ENCODE data around the gene SPRY1. TPM values are rescaled to one million over a fixed set of nuclear protein-coding genes. Genes with fewer than 3 reads are reported as not detected.

The SPRY1 gene
- polyA plus RNA-seq, 3 donors = 19.2 to 191 (median 77.6) TPM

- no peak overlapping the region for H3K27ac ChIP-seq (ENCODE audit: low read depth, low read length)
- 88 to 93% (median 92%) methylated on average over 5 of the region's 5 CpGs for WGBS, 3 donors
Observed at GRCh38 chr4:123423819-123424218, 27.2 kb downstream of the SPRY1 start.

- 97% methylated on average over 3 of the region's 3 CpGs for WGBS, 3 donors
- no peak overlapping the region for H3K27ac ChIP-seq (ENCODE audit: low read depth, low read length)
Observed at GRCh38 chr4:123427951-123428350, 31.4 kb downstream of the SPRY1 start.

- H3K27ac ChIP-seq (ENCODE audit: low read depth, low read length) = no peak overlapping the region
- WGBS, 3 donors = 91 to 96% (median 96%) methylated on average over 3 of the region's 3 CpGs
Observed at GRCh38 chr4:123430031-123430430, 33.4 kb downstream of the SPRY1 start.

- 61 to 93% (median 92%) methylated on average over 2 of the region's 2 CpGs for WGBS, 3 donors
- H3K27ac ChIP-seq (ENCODE audit: low read depth, low read length) = no peak overlapping the region
Observed at GRCh38 chr4:123430501-123430900, 33.9 kb downstream of the SPRY1 start.

GRCh38 chr4:123433573-123433972, 37.0 kb downstream of the SPRY1 start:
- no peak overlapping the region for H3K27ac ChIP-seq (ENCODE audit: low read depth, low read length)
- WGBS, 3 donors = 90 to 96% (median 91%) methylated on average over 7 of the region's 7 CpGs

GRCh38 chr4:123433976-123434375, 37.4 kb downstream of the SPRY1 start:
- no peak overlapping the region for H3K27ac ChIP-seq (ENCODE audit: low read depth, low read length)
- WGBS, 3 donors = 92 to 98% (median 98%) methylated on average over 9 of the region's 9 CpGs

GRCh38 chr4:123435246-123436113, 38.9 kb downstream of the SPRY1 start:
- WGBS, 3 donors = 95 to 97% (median 96%) methylated on average over 41 to 43 of the region's 43 CpGs
- H3K27ac ChIP-seq (ENCODE audit: low read depth, low read length) = no peak overlapping the region

- no peak overlapping the region for H3K27ac ChIP-seq (ENCODE audit: low read depth, low read length)
- WGBS, 3 donors = 41 to 69% (median 45%) methylated on average over 3 of the region's 3 CpGs
Observed at GRCh38 chr4:123438031-123438430, 41.4 kb downstream of the SPRY1 start.

GRCh38 chr4:123443401-123444289, 47.0 kb downstream of the SPRY1 start:
- 16 to 20% (median 19%) methylated on average over 5 of the region's 5 CpGs for WGBS, 3 donors
- no peak overlapping the region for H3K27ac ChIP-seq (ENCODE audit: low read depth, low read length)

GRCh38 chr4:123444290-123444731, 47.7 kb downstream of the SPRY1 start:
- no peak overlapping the region for H3K27ac ChIP-seq (ENCODE audit: low read depth, low read length)

GRCh38 chr4:123446865-123447474, 50.4 kb downstream of the SPRY1 start:
- WGBS, 3 donors = 56 to 69% (median 62%) methylated on average over 6 of the region's 6 CpGs
- H3K27ac ChIP-seq (ENCODE audit: low read depth, low read length) = no peak overlapping the region

More at GRCh38 chr4:123444290-123444731, 47.7 kb downstream of the SPRY1 start:
- WGBS, 3 donors = 7 to 17% (median 7%) methylated on average over 10 of the region's 10 CpGs

GRCh38 chr4:123449362-123449761, 52.8 kb downstream of the SPRY1 start:
- H3K27ac ChIP-seq (ENCODE audit: low read depth, low read length) = no peak overlapping the region
- 65 to 87% (median 75%) methylated on average over 5 of the region's 5 CpGs for WGBS, 3 donors

- no peak overlapping the region for H3K27ac ChIP-seq (ENCODE audit: low read depth, low read length)
- 20 to 44% (median 34%) methylated on average over 1 of the region's 1 CpG for WGBS, 3 donors
Observed at GRCh38 chr4:123449780-123450179, 53.2 kb downstream of the SPRY1 start.

- no peak overlapping the region for H3K27ac ChIP-seq (ENCODE audit: low read depth, low read length)
Observed at GRCh38 chr4:123450393-123450792, 53.8 kb downstream of the SPRY1 start.

- H3K27ac ChIP-seq (ENCODE audit: low read depth, low read length) = no peak overlapping the region
Observed at GRCh38 chr4:123452616-123453015, 56.0 kb downstream of the SPRY1 start.

GRCh38 chr4:123453061-123453680, 56.6 kb downstream of the SPRY1 start:
- no peak overlapping the region for H3K27ac ChIP-seq (ENCODE audit: low read depth, low read length)
- 92 to 100% (median 98%) methylated on average over 3 of the region's 3 CpGs for WGBS, 3 donors

Measured in adipose tissue (tissue), 3 donors.